NCI-H146 (cell line): Measurements from ENCODE around the gene SETBP1.

Source experiments
- DNase-seq: peaks from one replicate; lab custom pipeline; 2025; lab: John Stamatoyannopoulos, UW

The SETBP1 gene

DNA sequence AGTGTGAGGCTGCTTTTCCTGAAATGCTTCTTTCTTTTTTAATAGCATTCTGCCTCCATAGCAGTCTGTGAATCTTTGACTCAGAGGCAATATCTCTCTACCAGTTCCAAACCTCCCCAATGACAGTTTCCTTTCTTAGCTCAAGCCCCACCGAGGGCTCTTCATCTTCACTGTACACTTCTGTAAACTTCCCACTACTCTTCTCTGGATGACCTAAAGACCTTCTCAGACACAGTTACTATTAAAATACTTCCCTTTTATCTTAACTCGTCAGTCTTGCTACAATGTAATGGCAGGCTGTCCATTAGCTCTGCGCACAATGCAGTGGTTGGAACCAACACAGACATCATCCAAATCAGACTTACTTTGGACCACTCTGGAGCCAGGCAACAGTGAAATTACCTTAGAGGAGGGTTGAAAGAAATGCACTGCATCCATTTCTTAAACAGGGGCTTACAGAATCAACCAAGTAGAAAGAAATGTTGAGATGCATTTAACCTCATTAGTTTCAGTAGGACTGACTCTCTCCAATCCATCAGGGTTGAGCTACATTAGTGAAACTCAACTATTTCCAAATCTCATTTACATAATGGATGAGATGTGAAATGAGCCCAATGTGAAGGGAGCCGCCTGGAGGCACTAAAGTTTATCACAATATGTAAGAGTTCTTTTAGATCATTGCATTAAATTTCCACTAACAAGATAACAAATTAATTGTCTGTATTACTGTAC, 343.8 kb downstream of the SETBP1 start:
- no peak for DNase-seq

DNA sequence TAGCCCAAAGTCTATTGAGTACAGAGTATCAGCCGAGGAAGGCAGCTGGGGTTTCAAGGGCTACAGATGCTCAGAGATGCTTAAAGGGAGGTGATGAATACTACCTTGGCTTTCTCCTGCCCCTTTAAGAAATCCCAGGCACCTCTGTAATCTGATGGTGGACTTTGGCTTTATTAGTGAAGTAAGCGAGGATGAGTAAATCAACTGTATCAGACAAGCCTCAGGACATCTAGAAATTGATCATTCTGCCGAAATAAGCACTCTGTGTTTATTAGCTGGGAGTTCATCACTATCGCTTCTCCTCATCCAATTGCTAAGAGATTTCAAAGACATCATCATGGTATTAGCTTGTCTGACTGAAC, 344.4 kb downstream of the SETBP1 start:
- DNase-seq = no peak

DNA sequence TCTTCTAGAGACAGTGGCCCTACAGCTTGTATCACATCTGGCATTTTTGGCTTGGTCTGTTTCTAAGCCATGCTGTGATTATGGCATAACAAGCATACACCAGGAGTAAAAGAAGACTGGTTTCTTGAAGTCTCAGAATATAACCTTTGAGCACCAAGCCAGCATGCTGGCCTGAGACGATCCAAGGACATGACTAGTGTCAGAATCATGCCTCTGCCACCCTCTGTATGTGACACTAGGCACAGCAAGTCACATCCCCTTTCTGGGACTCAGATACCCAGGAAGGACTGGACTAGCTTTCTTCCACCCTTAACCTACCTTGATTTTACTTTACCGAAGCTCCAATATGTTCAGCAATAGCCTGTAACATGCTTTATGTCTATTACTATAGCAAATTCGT, 345.5 kb downstream of the SETBP1 start:
- no peak for DNase-seq

DNA sequence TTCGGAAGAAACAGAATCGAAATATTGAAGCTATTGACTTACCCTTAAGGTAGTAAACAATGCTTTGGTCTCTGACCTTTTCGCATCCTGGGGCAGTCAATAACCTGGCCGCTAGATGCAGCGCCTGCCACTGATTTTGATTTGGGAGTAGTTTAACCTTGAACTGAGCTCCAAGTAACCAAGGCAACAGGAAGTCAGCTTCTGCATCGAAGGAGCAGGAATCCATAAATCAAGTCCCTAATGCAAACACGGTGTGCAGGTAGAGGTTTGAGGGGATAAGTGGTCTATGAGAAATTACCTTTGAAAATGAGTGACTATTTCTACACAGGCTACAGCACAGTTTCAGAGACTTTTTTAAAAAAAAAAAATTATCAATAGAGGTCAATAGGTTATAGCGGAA, 353.5 kb downstream of the SETBP1 start:
- DNase-seq = no peak

DNA sequence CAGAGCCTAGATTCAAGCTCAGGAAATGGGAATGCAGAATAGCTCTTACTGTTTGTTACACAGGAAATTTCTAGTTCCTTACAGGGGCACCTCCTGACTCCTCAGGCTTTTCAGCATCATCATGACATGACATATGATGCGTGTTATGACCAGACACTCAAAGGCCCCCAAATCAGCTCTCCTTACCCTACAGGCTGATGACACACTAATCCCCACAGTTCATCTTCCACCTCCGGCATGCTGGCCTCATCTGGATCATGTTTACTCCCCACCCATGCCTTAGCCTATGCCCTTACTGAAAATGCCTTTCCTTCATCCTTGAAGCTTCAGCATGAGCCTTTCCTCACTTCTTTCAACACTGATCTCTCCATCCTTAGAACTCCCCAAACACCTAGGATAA, 356.9 kb downstream of the SETBP1 start:
- no peak for DNase-seq

DNA sequence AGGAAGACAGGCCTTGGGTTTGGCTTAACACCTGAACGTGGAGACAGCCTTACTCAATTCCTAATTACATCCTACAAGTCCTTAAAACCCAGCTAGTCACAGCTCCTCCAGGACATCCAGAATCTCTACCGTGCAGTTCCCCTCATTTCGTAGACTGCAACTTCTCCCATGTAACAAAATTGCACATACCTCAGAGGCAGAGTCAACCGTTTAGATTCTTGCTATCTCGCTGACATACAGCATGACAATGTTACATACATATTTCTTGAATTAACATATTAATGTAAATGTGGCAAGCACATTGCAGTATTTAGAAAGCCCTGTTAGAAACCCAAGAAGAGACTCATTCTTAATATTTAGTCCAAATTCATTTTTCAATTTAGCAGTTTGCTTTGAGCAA, 358.7 kb downstream of the SETBP1 start:
- DNase-seq = no peak

DNA sequence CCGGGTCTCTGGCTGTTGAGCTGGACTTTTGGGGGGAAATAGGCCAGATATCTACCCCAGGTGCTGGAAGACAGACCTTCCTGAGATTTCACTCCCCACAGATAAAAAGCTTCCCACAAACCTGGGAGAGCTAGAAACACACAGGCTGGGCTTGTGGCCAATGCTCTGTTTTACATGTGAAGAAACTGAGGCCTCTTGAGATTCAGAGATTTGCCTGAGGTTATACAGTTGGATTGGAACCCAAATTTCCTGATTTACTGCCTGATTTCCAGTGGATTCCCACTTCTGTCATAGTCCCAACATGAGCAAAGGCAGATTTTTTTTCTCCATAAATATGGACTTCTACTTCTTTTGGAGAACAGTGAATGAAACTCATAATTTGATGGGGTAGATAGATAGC, 360.2 kb downstream of the SETBP1 start:
- DNase-seq = no peak

DNA sequence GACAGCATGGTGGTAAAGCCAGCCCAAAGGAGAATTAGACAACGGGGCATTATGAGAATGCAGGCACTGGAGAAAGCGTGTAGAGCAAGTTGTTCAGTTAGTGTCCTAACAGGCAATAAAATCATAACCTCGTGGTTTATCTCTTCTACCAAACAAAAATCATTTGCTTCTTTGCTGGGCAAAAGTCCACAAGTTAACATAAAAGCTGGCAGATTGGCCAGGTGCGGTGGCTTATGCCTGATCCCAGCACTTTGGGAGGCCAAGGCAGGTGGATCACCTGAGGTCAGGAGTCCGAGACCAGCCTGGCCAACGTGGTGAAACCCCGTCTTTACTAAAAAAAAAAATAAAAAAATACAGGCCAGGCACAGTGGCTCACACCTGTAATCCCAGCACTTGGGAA, 364.1 kb downstream of the SETBP1 start:
- DNase-seq = no peak

DNA sequence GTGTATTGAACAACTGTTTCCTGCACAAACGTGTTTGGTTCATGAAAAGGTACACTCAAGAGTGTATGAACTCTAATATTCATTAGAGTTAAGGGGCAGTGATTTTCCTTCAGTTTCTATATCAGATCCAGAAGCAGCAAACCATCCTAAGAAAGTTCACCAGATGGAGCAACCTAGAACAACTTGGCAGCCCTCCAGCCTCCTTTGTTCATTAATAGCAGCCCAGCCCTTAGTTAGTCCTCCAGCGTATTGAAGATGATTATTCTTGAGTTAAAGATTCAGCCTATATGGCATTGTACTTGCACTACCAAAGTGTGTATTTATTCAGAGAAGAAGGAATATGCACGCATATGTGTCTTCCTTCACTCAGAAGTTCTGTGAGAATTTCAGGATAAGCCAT, 365.5 kb downstream of the SETBP1 start:
- peak; percentile 22 for DNase-seq

DNA sequence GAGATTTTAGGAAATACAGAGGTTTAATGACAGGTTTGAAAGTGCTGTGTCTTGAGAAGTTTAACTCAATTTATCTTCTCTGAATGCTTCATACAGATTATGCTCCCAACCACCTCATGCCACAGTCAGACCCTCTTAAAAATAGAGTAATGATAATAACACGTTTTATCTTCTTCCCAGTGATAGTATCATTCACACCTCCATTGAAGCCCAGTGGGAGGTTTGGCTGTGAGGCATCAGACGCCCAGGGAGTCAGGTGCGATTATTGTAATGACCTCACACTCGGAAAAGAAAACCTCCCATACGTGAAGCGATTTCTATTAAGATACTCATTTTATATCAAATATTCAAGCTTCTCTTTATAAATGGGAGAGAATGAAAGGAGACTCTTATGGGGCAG, 366.3 kb downstream of the SETBP1 start:
- peak; percentile 87 for DNase-seq

DNA sequence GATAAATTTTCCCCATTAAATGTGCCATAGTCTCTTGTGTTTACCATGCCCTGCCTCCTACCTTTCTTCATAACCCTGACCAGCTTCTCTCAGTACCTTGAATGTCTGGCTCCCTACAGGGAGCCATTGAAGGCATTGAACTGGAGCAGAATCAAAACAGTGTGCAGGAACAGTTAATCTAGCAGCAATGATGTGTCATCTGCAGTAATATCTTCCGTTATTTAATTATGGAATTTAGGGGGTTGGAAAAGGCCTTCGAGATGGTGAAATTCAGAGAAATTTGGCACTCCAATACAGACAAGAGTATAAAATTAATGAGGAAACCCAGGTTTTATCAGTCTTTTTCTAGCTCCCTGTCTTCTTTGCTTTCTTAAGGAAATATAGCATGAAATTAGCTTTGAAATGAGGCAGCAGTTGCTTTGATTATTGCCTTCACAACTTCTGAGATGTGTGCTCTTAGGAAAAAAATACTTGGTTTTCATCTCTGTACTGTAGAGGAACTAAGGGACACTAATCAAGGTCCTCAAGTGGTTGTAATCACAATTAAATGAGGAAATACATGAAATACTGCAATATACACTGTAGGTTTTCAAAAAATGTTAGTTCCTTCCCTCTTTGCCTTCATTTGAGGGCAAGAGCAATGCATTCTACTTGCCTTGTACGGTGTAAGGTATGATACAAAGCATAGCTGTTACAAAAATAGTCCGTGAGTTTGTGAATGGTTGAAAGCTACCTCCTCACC, 369.1 kb downstream of the SETBP1 start:
- peak; percentile 22 for DNase-seq

DNA sequence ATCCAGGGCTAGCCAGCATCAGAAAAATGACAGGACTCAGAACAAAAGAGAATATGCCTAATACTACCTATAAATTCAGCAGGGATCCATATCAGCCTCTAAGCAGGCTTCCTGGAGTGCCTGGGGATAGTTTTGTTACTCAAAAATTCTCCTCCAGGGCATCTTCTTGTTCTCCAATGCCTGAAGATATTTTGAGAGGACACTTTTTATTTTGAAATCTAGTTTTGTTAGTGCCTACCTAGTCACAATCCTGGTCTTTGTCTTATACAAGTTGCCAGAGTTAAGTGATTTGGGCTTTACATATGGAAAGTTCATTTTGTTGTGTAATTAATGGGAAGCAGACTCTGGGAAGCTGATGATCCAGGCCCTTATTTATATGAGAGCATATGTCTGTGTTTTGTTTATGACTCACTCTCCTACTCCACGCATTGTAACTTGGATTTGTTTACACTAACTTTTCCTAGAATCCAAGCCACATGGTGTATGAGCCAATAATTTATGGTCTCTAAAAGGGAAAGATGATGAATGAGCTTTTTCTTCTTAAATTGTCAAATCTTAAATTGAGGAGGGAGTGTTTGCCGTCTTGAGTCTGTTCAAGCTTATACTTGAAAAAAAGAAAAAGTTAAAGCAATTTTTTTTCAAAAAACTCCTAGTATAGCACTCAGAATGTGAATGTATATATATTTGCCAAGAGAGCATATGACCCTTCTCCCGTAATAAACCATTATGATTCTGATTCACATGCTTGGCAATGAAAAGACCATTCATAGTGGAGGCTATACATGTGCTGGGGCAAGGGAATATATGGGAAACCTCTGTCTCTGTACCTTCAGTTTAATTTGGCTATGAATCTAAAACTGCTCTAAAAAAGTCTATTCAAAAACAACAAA, 370.3 kb downstream of the SETBP1 start:
- no peak for DNase-seq

DNA sequence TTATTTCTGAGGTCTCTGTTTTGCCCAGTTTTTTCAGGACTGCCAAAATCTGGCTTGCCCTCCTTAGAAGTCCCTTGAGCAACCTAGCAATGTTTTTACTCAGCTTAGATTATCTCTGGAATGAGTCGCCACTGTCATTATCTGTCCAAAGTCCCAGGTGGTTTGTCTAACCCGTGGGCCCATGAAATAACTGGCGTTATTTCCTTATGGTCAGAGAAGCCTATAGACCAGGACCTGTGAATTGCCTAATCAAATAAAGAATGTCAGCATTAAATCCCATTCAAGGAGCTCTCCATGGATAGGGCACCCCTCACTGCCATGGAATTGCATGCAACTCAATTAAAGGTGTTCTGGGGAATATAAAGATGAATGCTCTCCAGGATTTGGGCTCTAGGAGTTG, 373.9 kb downstream of the SETBP1 start:
- DNase-seq = no peak

DNA sequence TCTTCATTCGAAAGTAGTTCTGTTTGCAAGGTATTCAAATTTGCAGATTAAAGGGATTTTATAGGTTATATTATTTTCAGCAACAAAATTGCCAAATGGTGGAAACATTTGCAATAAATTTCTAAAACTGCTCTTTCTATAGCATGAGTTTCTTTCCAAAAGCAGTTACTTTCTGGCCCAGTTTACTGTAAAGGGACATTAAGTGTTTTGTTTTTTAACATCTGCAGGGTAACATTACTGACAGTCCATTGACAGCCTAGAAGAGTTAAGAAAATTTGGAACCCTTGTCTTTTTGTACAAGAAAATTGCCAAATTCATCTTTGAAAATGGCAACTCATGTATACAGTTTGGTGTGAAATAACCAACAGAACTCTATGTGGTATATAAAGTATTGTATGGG, 375.1 kb downstream of the SETBP1 start:
- DNase-seq = no peak

DNA sequence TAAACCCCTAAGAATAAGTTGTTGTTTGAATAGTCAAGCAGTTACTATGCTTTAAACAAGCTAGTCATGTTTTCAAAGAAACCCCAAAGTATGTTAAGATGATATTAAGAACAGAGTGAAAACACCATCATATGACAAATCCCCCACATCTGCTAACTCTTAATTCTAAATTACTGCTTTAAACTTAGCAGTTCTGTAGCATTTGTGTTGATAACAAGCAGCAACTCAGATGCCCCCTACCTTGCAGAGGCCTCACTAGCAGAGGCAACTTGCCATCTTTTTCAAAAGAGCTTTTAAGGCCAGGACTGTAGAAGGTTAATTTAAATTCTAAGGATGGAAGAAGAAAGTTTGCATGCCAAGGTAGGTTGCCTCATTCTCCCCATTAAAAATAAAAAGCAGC, 376.2 kb downstream of the SETBP1 start:
- DNase-seq = no peak

DNA sequence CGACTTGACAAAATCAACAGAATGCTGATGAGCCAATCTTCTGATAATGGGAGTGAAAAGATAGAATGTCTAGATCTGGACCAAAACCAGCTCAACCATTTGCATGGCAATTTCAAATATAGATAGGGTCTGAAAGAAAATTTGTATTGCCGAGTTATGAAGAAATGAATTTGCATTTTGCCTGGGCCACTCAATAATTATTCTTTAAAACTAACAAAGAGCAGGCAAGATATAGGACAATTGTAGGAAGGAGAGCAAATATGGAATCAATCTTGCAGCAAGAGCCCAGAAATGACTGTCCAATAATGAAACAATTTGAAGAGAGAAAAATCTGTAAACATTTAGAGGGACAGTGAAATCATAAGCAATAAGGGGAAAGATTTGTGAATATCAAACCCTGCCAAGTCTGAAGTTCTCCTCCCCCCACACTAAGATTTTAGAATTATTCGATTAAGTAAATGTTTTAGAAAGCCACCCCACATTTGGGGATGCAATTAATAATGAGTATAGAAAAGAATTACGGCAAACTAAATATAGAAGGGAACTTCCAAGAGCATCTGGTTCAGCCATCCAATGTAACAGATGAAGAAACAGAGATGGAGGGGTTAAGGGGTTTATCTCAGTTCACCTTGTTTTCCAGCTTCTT, 377.4 kb downstream of the SETBP1 start:
- DNase-seq = no peak

DNA sequence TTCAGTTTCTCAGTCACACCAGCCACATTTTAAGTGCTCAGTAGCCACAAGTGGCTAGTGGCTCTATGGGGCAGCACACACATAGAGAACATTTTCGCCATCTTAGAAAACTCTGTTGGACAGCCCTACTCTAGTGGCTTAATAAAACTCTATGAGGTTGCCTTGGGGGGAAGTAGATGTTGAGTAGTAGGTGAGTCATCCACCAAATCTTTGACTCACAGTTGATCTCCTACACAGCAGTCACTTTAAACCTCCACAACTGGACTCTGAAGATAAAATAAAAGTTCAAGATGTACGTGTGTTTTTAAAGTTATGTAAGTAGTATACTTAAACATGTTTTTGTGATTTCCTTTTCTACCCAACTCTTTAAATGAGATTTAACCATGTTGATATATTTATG, 379.0 kb downstream of the SETBP1 start:
- DNase-seq = no peak

DNA sequence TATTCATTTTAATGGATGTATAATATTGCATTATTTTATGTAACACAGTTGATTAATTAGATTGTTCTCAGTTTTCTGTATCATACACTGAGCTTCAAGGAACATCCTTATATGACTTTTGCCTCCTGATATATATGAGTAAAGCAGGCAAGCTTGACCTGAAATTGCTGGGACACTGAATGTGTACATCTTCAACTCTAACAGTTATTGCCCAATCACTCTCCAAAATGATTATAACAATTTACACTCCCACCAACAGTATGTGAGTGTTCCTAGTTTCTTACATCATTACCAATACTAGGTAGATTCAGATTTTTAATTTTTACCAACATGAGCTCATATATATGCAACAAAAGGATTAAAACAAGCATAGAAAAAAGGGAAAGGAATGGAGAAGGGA, 379.4 kb downstream of the SETBP1 start:
- DNase-seq = no peak

DNA sequence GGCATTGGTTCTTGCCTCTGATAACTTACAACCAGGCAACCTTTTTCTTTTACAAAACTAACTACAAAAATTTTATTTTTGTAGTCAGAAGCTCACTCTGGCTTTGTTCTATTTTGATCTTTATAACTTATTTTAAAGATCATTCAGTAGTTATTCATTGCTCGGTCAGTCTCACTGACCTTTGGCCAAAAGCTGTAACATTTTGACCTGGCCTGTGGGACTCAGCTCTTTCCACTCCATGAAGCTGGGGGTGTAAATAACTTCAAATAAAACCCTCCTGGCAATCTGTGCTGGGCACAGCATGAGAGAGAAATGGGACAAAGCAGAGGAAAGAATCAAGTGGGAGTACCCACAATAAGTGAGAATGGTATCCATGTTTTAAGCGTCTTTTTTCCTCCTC, 380.7 kb downstream of the SETBP1 start:
- DNase-seq = no peak

DNA sequence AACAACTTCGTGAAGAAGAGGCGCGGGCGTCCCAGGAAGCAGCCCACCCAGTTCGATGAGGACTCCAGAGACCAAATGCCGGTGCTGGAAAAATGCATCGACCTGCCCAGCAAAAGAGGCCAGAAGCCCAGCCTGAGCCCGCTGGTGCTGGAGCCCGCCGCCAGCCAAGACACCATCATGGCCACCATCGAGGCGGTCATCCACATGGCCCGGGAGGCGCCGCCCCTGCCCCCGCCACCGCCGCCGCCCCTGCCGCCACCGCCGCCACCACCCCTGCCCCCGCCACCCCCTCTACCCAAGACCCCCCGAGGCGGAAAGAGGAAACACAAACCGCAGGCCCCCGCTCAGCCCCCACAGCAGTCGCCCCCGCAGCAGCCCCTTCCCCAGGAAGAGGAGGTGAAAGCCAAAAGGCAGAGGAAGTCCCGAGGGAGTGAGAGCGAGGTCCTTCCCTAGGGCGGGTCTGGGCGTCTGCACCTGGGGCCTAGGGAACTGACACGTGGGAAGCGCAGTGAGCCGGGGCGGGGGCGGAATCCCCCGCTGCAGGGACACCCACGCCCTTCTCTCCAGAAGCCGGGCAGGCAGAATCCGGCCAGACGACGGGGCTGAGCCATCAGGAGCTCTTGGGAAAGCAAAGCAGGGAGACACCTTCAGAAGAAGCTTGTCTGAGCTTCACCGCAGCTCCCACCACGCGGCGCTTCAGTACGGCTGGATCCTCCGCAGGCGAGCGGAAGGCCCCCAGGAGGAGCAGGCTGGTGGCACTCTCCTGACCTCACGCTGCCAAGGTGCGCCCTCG, 382.8 kb downstream of the SETBP1 start:
- DNase-seq = no peak

DNA sequence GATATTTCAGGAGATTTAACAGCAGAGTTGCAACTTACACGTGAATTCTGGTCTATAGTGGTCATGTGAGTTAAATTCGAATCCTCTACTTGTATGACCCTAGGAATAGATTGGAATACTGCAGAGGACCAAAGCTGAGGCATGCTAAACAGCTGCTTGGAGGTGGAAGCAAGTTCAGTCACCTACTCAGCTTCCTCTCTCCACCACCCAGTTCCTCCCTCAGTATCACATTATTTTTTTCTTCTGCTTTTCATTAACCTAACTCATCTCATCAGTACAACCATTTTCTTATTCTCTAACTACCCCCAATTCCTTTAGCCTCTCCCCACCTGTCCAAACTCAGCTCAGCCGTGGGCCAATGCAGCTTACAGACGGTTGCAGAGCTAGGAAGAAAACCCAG, 385.5 kb downstream of the SETBP1 start:
- DNase-seq = no peak

DNA sequence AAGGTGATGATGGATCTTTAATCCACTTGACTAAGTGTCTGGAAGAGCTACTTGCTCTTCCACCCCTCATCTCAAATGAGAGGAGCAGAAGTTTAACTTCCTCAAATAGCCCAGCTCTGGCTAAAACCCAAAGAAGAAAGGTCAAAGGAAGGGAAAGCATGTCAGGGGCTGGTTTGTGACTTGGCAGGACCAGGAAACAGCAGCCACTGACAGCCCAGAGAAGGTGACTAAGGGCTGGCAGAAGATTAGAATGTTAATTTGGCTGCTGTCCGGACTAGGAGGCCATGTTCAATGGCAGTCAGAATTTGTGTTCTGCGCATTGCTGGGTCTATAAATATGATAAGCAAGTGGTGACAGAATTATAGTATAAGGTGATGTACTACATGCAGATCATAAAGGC, 386.2 kb downstream of the SETBP1 start:
- DNase-seq = no peak
